KMS-11 (cell line): ENCODE data around the gene VPS54.

Experiments
- H2AFZ ChIP-seq: fragments of 200-600 bp; sonication (generic); 2 replicates; pipeline ENCODE4 v1.6.1; 2016; ENCODE audit warnings: antibody characterized with exemption, mixed run types, low read depth
- H3K27ac ChIP-seq: fragments of 200-600 bp; sonication (generic); 2 replicates; pipeline ENCODE4 v1.6.1; 2016; ENCODE audit warnings: mild to moderate bottlenecking, mixed run types
- H3K27me3 ChIP-seq: fragments of 200-600 bp; sonication (generic); 2 replicates; pipeline ENCODE4 v1.6.1; 2017; ENCODE audit warnings: mild to moderate bottlenecking, low read depth, mixed run types, moderate library complexity; ENCODE audit not compliant: insufficient read depth
- H3K36me3 ChIP-seq: fragments of 200-600 bp; sonication (generic); 2 replicates; pipeline ENCODE4 v1.6.1; 2017; ENCODE audit warnings: mild to moderate bottlenecking, mixed run types; ENCODE audit not compliant: insufficient read depth
- H3K4me1 ChIP-seq: fragments of 200-600 bp; sonication (generic); 2 replicates; pipeline ENCODE4 v1.6.1; 2016; ENCODE audit warnings: mild to moderate bottlenecking, low read depth, mixed run types; ENCODE audit not compliant: poor library complexity, severe bottlenecking
- H3K4me2 ChIP-seq: fragments of 200-600 bp; sonication (generic); 2 replicates; pipeline ENCODE4 v1.7.0; 2016; ENCODE audit warnings: mild to moderate bottlenecking, mixed run types
- H3K4me3 ChIP-seq: fragments of 200-600 bp; sonication (generic); IDR thresholded peaks from 2 replicates; pipeline ENCODE4 v1.6.1; 2017; ENCODE audit warnings: low read depth, low read length, mixed read lengths; ENCODE audit not compliant: insufficient read depth
- H3K79me2 ChIP-seq: fragments of 200-600 bp; sonication (generic); 2 replicates; pipeline ENCODE4 v1.6.1; 2016; ENCODE audit warnings: low read depth, mixed run types; ENCODE audit not compliant: insufficient read depth
- H3K9ac ChIP-seq: fragments of 200-600 bp; sonication (generic); 2 replicates; pipeline ENCODE4 v1.6.1; 2016; ENCODE audit warnings: mild to moderate bottlenecking, mixed run types
- H4K20me1 ChIP-seq: fragments of 200-600 bp; sonication (generic); 2 replicates; pipeline ENCODE4 v1.6.1; 2016; ENCODE audit warnings: mild to moderate bottlenecking, mixed run types; ENCODE audit not compliant: insufficient read depth
- CTCF ChIP-seq: fragments of 200-600 bp; sonication (generic); conservative IDR thresholded peaks from 2 replicates; pipeline ENCODE4 v1.6.1; 2017; ENCODE audit warnings: low read depth, mild to moderate bottlenecking, antibody characterized with exemption, low read length, moderate library complexity, mixed read lengths

Gene VPS54

GRCh38 chr2:63890678-63891077, 128.6 kb downstream of the VPS54 start:
- Histone ChIP-seq H3K4me2 (no peak overlapping the region), H4K20me1 (no peaks in the 10 kb centered on the region), H3K79me2 (no peaks in the 10 kb centered on the region), H3K27me3 (no peaks in the 10 kb centered on the region), H3K4me1 (peaks cover 14% of the 10 kb centered on the region), H3K36me3 (no peaks in the 10 kb centered on the region; the same call in 1 of the 2 replicates), H3K9ac (no peak overlapping the region), H3K4me3 (no peak overlapping the region), H3K27ac (no peak overlapping the region), H2AFZ (no peak overlapping the region)
- TF ChIP-seq CTCF: no peak

GRCh38 chr2:63888490-63889402, 130.5 kb downstream of the VPS54 start:
- Histone ChIP-seq H3K4me1 (peaks cover 14% of the 10 kb centered on the region), H3K79me2 (no peaks in the 10 kb centered on the region), H3K27me3 (no peaks in the 10 kb centered on the region), H3K36me3 (no peaks in the 10 kb centered on the region; the same call in 1 of the 2 replicates), H3K27ac (no peak overlapping the region), H2AFZ (no peak overlapping the region), H3K4me2 (0 out of 2 replicates have a peak overlapping the region, but pooled peaks have one; percentile 0), H3K9ac (no peak overlapping the region), H3K4me3 (no peak overlapping the region), H4K20me1 (no peaks in the 10 kb centered on the region)
- TF ChIP-seq CTCF: peak; percentile 97

DNA sequence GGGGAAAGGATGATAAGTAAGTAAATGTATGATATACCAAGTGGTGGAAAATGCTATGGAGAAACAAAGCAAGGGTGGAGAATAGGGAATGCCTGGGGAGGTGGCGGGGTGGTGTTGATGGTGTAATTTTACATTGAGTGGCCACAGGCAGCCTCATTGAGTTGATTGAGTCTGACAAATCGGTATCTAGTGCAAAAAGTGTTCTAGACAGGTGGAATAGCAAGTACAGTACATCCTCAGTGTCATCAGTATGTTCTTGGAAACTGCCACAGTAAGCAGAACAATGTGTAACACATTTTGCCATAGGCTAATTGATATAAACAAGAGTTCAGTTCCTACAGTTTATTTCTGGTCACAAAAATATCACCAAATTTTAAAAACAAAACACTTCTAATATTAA, 131.2 kb downstream of the VPS54 start:
- no peaks in the 10 kb centered on the region; the same call in 1 of the 2 replicates for H3K36me3 ChIP-seq
- H3K4me2 ChIP-seq: no peak overlapping the region
- H3K79me2 ChIP-seq: no peaks in the 10 kb centered on the region
- no peak overlapping the region for H3K27ac ChIP-seq
- no peak for TF ChIP-seq CTCF
- H4K20me1 ChIP-seq: no peaks in the 10 kb centered on the region
- H3K9ac ChIP-seq: no peak overlapping the region
- H3K4me3 ChIP-seq: no peak overlapping the region
- no peaks in the 10 kb centered on the region for H3K27me3 ChIP-seq
- H2AFZ ChIP-seq: no peak overlapping the region
- peaks cover 14% of the 10 kb centered on the region for H3K4me1 ChIP-seq

- no peaks in the 10 kb centered on the region for H4K20me1 ChIP-seq
- H3K36me3 ChIP-seq: no peaks in the 10 kb centered on the region; the same call in 1 of the 2 replicates
- H2AFZ ChIP-seq: no peak overlapping the region
- TF ChIP-seq CTCF: no peak
- no peaks in the 10 kb centered on the region for H3K79me2 ChIP-seq
- H3K9ac ChIP-seq: no peak overlapping the region
- peaks cover 14% of the 10 kb centered on the region for H3K4me1 ChIP-seq
- H3K27me3 ChIP-seq: no peaks in the 10 kb centered on the region
- no peak overlapping the region for H3K4me2 ChIP-seq
- H3K27ac ChIP-seq: no peak overlapping the region
- H3K4me3 ChIP-seq: no peak overlapping the region
Observed at GRCh38 chr2:63886445-63886844, 132.8 kb downstream of the VPS54 start.
